ENCODE results near the gene SLC7A8.

SLC7A8 gene

GRCh38 chr14:23164949-23165348, 18.5 kb downstream of the SLC7A8 start:
- no peak for TF ChIP-seq EZH2phosphoT487 (IDR thresholded peaks at IDR 0.05; ENCODE audit: low read depth)
- TF ChIP-seq, protein P1, sequence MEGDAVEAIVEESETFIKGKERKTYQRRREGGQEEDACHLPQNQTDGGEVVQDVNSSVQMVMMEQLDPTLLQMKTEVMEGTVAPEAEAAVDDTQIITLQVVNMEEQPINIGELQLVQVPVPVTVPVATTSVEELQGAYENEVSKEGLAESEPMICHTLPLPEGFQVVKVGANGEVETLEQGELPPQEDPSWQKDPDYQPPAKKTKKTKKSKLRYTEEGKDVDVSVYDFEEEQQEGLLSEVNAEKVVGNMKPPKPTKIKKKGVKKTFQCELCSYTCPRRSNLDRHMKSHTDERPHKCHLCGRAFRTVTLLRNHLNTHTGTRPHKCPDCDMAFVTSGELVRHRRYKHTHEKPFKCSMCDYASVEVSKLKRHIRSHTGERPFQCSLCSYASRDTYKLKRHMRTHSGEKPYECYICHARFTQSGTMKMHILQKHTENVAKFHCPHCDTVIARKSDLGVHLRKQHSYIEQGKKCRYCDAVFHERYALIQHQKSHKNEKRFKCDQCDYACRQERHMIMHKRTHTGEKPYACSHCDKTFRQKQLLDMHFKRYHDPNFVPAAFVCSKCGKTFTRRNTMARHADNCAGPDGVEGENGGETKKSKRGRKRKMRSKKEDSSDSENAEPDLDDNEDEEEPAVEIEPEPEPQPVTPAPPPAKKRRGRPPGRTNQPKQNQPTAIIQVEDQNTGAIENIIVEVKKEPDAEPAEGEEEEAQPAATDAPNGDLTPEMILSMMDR (IDR thresholded peaks at IDR 0.05; ENCODE audit: low read depth, low read length) = no peak

GRCh38 chr14:23164250-23164649, 19.2 kb downstream of the SLC7A8 start:
- TF ChIP-seq, protein P1 (IDR thresholded peaks at IDR 0.05; ENCODE audit: low read depth, low read length) = no peak
- TF ChIP-seq EZH2phosphoT487 (IDR thresholded peaks at IDR 0.05; ENCODE audit: low read depth) = no peak
- H3K9me3 ChIP-seq (ENCODE audit: insufficient read depth, low read length) = no peaks in the 10 kb centered on the region
- no peak overlapping the region for H3K9ac ChIP-seq (ENCODE audit: low read length)
- H3K27me3 ChIP-seq (ENCODE audit: low read depth, low read length) = peaks cover 26% of the 10 kb centered on the region
- H3K4me2 ChIP-seq (ENCODE audit: low read length) = no peak overlapping the region
- no peak overlapping the region for H3K4me3 ChIP-seq (ENCODE audit: low read length)
- no peaks in the 10 kb centered on the region for H4K20me1 ChIP-seq (ENCODE audit: insufficient read depth, low read length)
- H3K4me1 ChIP-seq (ENCODE audit: low read length) = no peaks in the 10 kb centered on the region
- no peak overlapping the region for H3K27ac ChIP-seq (ENCODE audit: low read length)
- no peak overlapping the region for H2AFZ ChIP-seq (ENCODE audit: low read depth, low read length)
- H3K79me2 ChIP-seq (ENCODE audit: low read length) = no peaks in the 10 kb centered on the region
- no peaks in the 10 kb centered on the region for H3K36me3 ChIP-seq (replicated peaks; ENCODE audit: low read depth, low read length)

More at GRCh38 chr14:23164949-23165348, 18.5 kb downstream of the SLC7A8 start:
- Histone ChIP-seq H3K4me2 (ENCODE audit: low read length) (no peak overlapping the region), H3K79me2 (ENCODE audit: low read length) (no peaks in the 10 kb centered on the region), H3K9ac (ENCODE audit: low read length) (no peak overlapping the region), H3K27me3 (ENCODE audit: low read depth, low read length) (peaks cover 19% of the 10 kb centered on the region), H3K9me3 (ENCODE audit: insufficient read depth, low read length) (no peaks in the 10 kb centered on the region), H3K27ac (ENCODE audit: low read length) (no peak overlapping the region), H2AFZ (ENCODE audit: low read depth, low read length) (no peak overlapping the region), H4K20me1 (ENCODE audit: insufficient read depth, low read length) (no peaks in the 10 kb centered on the region), H3K4me3 (ENCODE audit: low read length) (no peak overlapping the region), H3K36me3 (replicated peaks; ENCODE audit: low read depth, low read length) (no peaks in the 10 kb centered on the region), H3K4me1 (ENCODE audit: low read length) (no peaks in the 10 kb centered on the region)

DNA sequence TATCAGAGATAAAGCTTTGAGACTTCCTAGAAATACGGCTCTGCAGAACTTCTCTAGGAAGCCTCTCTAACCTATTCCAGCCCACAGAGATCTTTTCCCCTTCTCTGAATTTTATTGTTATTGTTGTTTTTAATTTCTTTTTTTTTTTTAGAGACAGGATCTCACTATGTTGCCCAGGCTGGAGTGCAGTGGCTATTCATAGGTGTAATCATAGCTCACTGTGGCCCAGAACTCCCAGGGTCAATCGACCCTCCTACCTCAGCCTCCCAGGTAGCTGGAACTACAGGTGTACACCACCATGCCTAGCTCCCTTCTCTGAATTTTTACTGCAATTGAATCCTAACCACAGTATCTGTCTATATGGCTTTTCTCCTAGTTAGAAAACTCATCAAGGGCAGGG, 19.6 kb downstream of the SLC7A8 start:
- Histone ChIP-seq H2AFZ (ENCODE audit: low read depth, low read length) (no peak overlapping the region), H3K4me1 (ENCODE audit: low read length) (no peaks in the 10 kb centered on the region), H3K36me3 (replicated peaks; ENCODE audit: low read depth, low read length) (no peaks in the 10 kb centered on the region), H4K20me1 (ENCODE audit: insufficient read depth, low read length) (no peaks in the 10 kb centered on the region), H3K4me2 (ENCODE audit: low read length) (no peak overlapping the region), H3K79me2 (ENCODE audit: low read length) (no peaks in the 10 kb centered on the region), H3K9ac (ENCODE audit: low read length) (no peak overlapping the region), H3K9me3 (ENCODE audit: insufficient read depth, low read length) (no peaks in the 10 kb centered on the region), H3K27me3 (ENCODE audit: low read depth, low read length) (peaks cover 30% of the 10 kb centered on the region), H3K4me3 (ENCODE audit: low read length) (no peak overlapping the region), H3K27ac (ENCODE audit: low read length) (no peak overlapping the region)
- TF ChIP-seq EZH2phosphoT487 (IDR thresholded peaks at IDR 0.05; ENCODE audit: low read depth) = no peak
- TF ChIP-seq, protein P1 (IDR thresholded peaks at IDR 0.05; ENCODE audit: low read depth, low read length) = no peak

DNA sequence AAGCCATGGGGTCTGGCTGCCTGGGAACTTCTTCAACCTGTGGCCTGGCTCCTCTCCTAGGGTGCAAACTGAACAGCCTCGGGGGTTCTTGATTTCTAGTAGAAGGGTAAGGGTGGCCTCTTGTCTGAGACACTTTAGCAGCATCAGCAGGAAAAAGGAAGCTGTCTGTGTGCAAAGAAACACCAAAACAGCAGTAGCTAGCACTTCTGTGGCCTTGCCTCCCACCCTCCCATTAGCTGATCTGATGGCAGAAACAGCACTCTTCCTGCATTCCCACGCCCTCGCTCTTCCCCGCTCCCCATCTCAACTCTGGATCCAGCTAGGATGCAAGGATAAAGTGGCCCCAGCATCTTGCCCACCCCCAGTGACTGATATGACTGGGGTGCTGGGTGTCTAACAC, 20.7 kb downstream of the SLC7A8 start:
- H3K27ac ChIP-seq (ENCODE audit: low read length) = no peak overlapping the region
- no peak for TF ChIP-seq EZH2phosphoT487 (IDR thresholded peaks at IDR 0.05; ENCODE audit: low read depth)
- H3K4me2 ChIP-seq (ENCODE audit: low read length) = no peak overlapping the region

DNA sequence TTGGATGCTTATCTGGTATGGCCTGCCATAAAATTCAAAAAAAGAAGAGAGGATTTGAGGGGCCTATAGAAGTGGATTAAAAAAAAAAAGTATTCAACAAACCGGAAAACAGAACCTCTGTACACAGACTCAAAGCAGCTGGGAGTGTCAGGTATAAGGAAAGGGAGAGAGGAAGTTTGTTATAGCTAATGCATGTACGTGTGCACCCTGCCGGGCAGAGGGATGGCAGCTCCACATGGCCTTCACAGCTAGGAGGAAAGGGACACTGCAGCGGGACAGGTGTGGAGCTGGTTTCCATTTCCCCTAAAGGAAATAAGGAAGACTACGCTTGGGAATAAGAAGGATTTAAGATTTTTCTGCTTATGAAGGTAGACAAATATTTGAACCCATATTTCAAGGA, 21.5 kb downstream of the SLC7A8 start:
- H3K4me1 ChIP-seq (ENCODE audit: low read length) = no peaks in the 10 kb centered on the region
- H3K27ac ChIP-seq (ENCODE audit: low read length) = no peak overlapping the region
- TF ChIP-seq, protein P1 (IDR thresholded peaks at IDR 0.05; ENCODE audit: low read depth, low read length) = no peak
- no peak for TF ChIP-seq EZH2phosphoT487 (IDR thresholded peaks at IDR 0.05; ENCODE audit: low read depth)
- H3K36me3 ChIP-seq (replicated peaks; ENCODE audit: low read depth, low read length) = no peaks in the 10 kb centered on the region
- peaks cover 27% of the 10 kb centered on the region for H3K27me3 ChIP-seq (ENCODE audit: low read depth, low read length)
- H3K79me2 ChIP-seq (ENCODE audit: low read length) = no peaks in the 10 kb centered on the region
- H3K4me2 ChIP-seq (ENCODE audit: low read length) = no peak overlapping the region
- no peaks in the 10 kb centered on the region for H3K9me3 ChIP-seq (ENCODE audit: insufficient read depth, low read length)
- H4K20me1 ChIP-seq (ENCODE audit: insufficient read depth, low read length) = no peaks in the 10 kb centered on the region
- H3K9ac ChIP-seq (ENCODE audit: low read length) = no peak overlapping the region
- no peak overlapping the region for H3K4me3 ChIP-seq (ENCODE audit: low read length)
- H2AFZ ChIP-seq (ENCODE audit: low read depth, low read length) = no peak overlapping the region

More for the DNA sequence above, 20.7 kb downstream of the SLC7A8 start:
- Histone ChIP-seq H3K9me3 (ENCODE audit: insufficient read depth, low read length) (no peaks in the 10 kb centered on the region), H3K4me1 (ENCODE audit: low read length) (no peaks in the 10 kb centered on the region), H3K27me3 (ENCODE audit: low read depth, low read length) (peaks cover 26% of the 10 kb centered on the region), H2AFZ (ENCODE audit: low read depth, low read length) (no peak overlapping the region), H3K79me2 (ENCODE audit: low read length) (no peaks in the 10 kb centered on the region), H3K9ac (ENCODE audit: low read length) (no peak overlapping the region), H3K4me3 (ENCODE audit: low read length) (no peak overlapping the region), H3K36me3 (replicated peaks; ENCODE audit: low read depth, low read length) (no peaks in the 10 kb centered on the region), H4K20me1 (ENCODE audit: insufficient read depth, low read length) (no peaks in the 10 kb centered on the region)
